Measurements from ENCODE around the gene SERPINE3. TPM values are rescaled to one million over a fixed set of nuclear protein-coding genes. Genes with fewer than 3 reads are reported as not detected.

The SERPINE3 gene
- total RNA-seq, result under 0.01 TPM in 1 of 2 replicates, not detected in the other

DNA sequence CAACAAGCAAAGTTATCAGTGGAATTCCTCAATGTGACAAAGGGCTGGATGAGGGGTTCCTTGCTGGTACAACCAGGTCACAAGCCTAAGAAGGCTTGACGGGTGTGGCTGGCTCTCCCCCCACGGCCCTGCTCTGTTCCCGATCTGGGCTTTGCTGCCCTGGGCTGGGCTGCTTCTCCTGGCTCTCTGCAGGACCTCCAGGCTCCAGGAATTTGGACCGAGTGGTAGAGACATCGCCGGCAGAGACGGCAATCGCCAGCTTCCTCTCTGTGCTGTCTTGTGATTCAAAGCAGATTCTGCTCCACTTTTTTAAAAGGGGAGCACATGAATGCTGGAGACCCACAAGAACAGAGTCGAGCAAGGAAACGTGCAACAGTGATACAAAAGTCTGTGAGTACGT lies at the start of gene SERPINE3:
Gene SERPINE3 (plus strand): TSS at position 338 of the 400 bp plus-strand sequence. CDS start 1,401 bp downstream, outside the sequence.

Other genes with a start within 250 kb of the SERPINE3 start
- gene C13orf42, start 228.4 kb upstream of the SERPINE3 start, total RNA-seq, result not detected in 2 replicates
- 3.9 and 8.9 TPM in 2 replicates for gene FAM124A, start 117.3 kb upstream of the SERPINE3 start, total RNA-seq
- gene INTS6, start 113.3 kb downstream of the SERPINE3 start, total RNA-seq, result 31.6 and 34.9 TPM in 2 replicates
- gene WDFY2, start 244.8 kb downstream of the SERPINE3 start, total RNA-seq, result 5.0 and 8.1 TPM in 2 replicates